PFSK-1 (cell line): ENCODE results near the gene LIMS2.

Experiments used
- POLR2AphosphoS5 ChIP-seq: IDR thresholded peaks from 2 replicates; pipeline ENCODE4 v1.6.1; 2012; ENCODE audit warnings: low read depth, mild to moderate bottlenecking, control low read depth, low read length, moderate library complexity
- SIN3A ChIP-seq: IDR thresholded peaks from 2 replicates; pipeline ENCODE4 v1.6.1; 2012; ENCODE audit warnings: mild to moderate bottlenecking, low read length, moderate library complexity, borderline replicate concordance; ENCODE audit not compliant: insufficient read depth

GRCh38 chr2:127590386-127591190 is 84.7 kb downstream of the LIMS2 start:
- no peak for TF ChIP-seq POLR2AphosphoS5
- no peak for TF ChIP-seq SIN3A
